HepG2 (cell line): ENCODE data around the gene MYLK. TPM values are rescaled to one million over a fixed set of nuclear protein-coding genes. Genes with fewer than 3 reads are reported as not detected.

Experiments used
- FOXP1 ChIP-seq, 2 experiments: fragments of 450-650 bp in 1 of 2; IDR thresholded peaks; 2 replicates each; pipeline ENCODE4 v1.6.1; 2017 to 2018; ENCODE audit warnings: antibody characterized with exemption in 1 of 2
- GATAD2A ChIP-seq: IDR thresholded peaks from 2 replicates; pipeline ENCODE4 v1.6.1; 2016
- KDM4B ChIP-seq: sonication (generic); formaldehyde crosslinking; IDR thresholded peaks from 2 replicates; pipeline ENCODE4 v1.4.0; 2020; ENCODE audit warnings: missing genetic modification reagents
- MAZ ChIP-seq, 2 experiments: sonication (generic) in 1 of 2; formaldehyde crosslinking in 1 of 2; IDR thresholded peaks; 2 replicates each; pipeline versions ENCODE4 v1.5.0 to v1.6.1; 2012 to 2020; ENCODE audit warnings: low read depth in 2 of 2, mild to moderate bottlenecking in 2 of 2, borderline replicate concordance in 1 of 2, improper control_type of control experiment in 1 of 2, low read length in 1 of 2, missing genetic modification reagents in 1 of 2, moderate library complexity in 1 of 2
- MBD4 ChIP-seq: IDR thresholded peaks from 2 replicates; pipeline ENCODE4 v1.6.1; 2012; ENCODE audit warnings: low read length, inconsistent platforms, borderline replicate concordance
- MYNN ChIP-seq: sonication (generic); formaldehyde crosslinking; IDR thresholded peaks from 2 replicates; pipeline ENCODE4 v1.4.0; 2020; ENCODE audit warnings: mild to moderate bottlenecking, low read depth, missing genetic modification reagents
- NRL ChIP-seq: sonication (generic); formaldehyde crosslinking; IDR thresholded peaks from 2 replicates; pipeline ENCODE4 v1.5.0; 2020; ENCODE audit warnings: missing genetic modification reagents, mild to moderate bottlenecking, moderate library complexity, borderline replicate concordance
- PAF1 ChIP-seq: IDR thresholded peaks from 2 replicates; pipeline ENCODE4 v1.6.1; 2016; ENCODE audit warnings: missing genetic modification reagents, missing compliant biosample characterization
- PAWR ChIP-seq: sonication (generic); formaldehyde crosslinking; IDR thresholded peaks from 2 replicates; pipeline ENCODE4 v1.4.0; 2020; ENCODE audit warnings: missing genetic modification reagents, mild to moderate bottlenecking, borderline replicate concordance
- RFXANK ChIP-seq: IDR thresholded peaks from 2 replicates; pipeline ENCODE4 v1.6.1; 2016
- ZFP90 ChIP-seq: sonication (generic); formaldehyde crosslinking; IDR thresholded peaks from 2 replicates; pipeline ENCODE4 v1.8.0; 2022; ENCODE audit warnings: missing genetic modification reagents, mild to moderate bottlenecking, inconsistent platforms, borderline replicate concordance
- ZNF274 ChIP-seq: sonication (generic); formaldehyde crosslinking; IDR thresholded peaks from 2 replicates; pipeline ENCODE4 v1.5.1; 2020; ENCODE audit warnings: mild to moderate bottlenecking, missing genetic modification reagents
- ZNF33A ChIP-seq: sonication (generic); formaldehyde crosslinking; IDR thresholded peaks from 2 replicates; pipeline ENCODE4 v1.5.1; 2020; ENCODE audit warnings: missing genetic modification reagents, mild to moderate bottlenecking, moderate library complexity, borderline replicate concordance
- ZNF343 ChIP-seq: sonication (generic); formaldehyde crosslinking; IDR thresholded peaks from 2 replicates; pipeline ENCODE4 v1.4.0; 2020; ENCODE audit warnings: mild to moderate bottlenecking, missing genetic modification reagents
- ZNF510 ChIP-seq: sonication (generic); formaldehyde crosslinking; IDR thresholded peaks from 2 replicates; pipeline ENCODE4 v1.4.0; 2020; ENCODE audit warnings: low read depth, mild to moderate bottlenecking, missing genetic modification reagents
- ZNF672 ChIP-seq: sonication (generic); formaldehyde crosslinking; IDR thresholded peaks from 2 replicates; pipeline ENCODE4 v1.8.1; 2022; ENCODE audit warnings: missing genetic modification reagents
- ZNF703 ChIP-seq: sonication (generic); formaldehyde crosslinking; IDR thresholded peaks from 2 replicates; pipeline ENCODE4 v1.5.1; 2020; ENCODE audit warnings: missing genetic modification reagents, mild to moderate bottlenecking, moderate library complexity, borderline replicate concordance
- ZNF883 ChIP-seq: sonication (generic); formaldehyde crosslinking; IDR thresholded peaks from 2 replicates; pipeline ENCODE4 v1.5.1; 2020; ENCODE audit warnings: mild to moderate bottlenecking, missing genetic modification reagents; ENCODE audit errors: not compliant biosample characterization
- polyA plus RNA-seq, 8 experiments: library from polyadenylated mRNA; depleted of rRNA in 3 of 8; stranded (reverse) in 7 of 8; unstranded in 1 of 8; fragments of >200 nt; fragmentation: Illumina TruSeq in 4 of 8; extraction: Trizol in 4 of 8; gene quantifications; 2 replicates each; pipeline versions ENCODE4 v1.2.1 to v1.2.3, GENCODE V29; 2011 to 2016; ENCODE audit warnings: low read depth in 4 of 8, missing spikeins in 1 of 8, mixed read lengths in 1 of 8; ENCODE audit not compliant: insufficient read depth in 1 of 8
- total RNA-seq, 5 experiments: library from RNA; depleted of rRNA; stranded (reverse); fragments of >200 nt; fragmentation: Illumina TruSeq; extraction: Trizol; gene quantifications; 2 replicates each; pipeline ENCODE4 v1.2.3, GENCODE V29; 2016; ENCODE audit warnings: low read depth in 1 of 5
- TF ChIP-seq, protein P1 (sequence below): sonication (generic); formaldehyde crosslinking; IDR thresholded peaks from 2 replicates; pipeline ENCODE4 v1.4.0; 2020; ENCODE audit warnings: mild to moderate bottlenecking, missing genetic modification reagents
- TF ChIP-seq, protein P2 (sequence below): sonication (generic); formaldehyde crosslinking; IDR thresholded peaks from 2 replicates; pipeline ENCODE4 v1.8.0; 2022; ENCODE audit warnings: missing genetic modification reagents, mild to moderate bottlenecking, borderline replicate concordance
- TF ChIP-seq, protein P3 (sequence below): sonication (generic); formaldehyde crosslinking; IDR thresholded peaks from 2 replicates; pipeline ENCODE4 v1.4.0; 2020; ENCODE audit warnings: low read depth, mild to moderate bottlenecking, missing genetic modification reagents
- TF ChIP-seq, protein P4 (sequence below): sonication (generic); formaldehyde crosslinking; IDR thresholded peaks from 2 replicates; pipeline ENCODE4 v1.5.0; 2020; ENCODE audit warnings: missing genetic modification reagents
- TF ChIP-seq, protein P5 (sequence below): sonication (generic); formaldehyde crosslinking; IDR thresholded peaks from 2 replicates; pipeline ENCODE4 v1.8.1; 2023; ENCODE audit warnings: missing genetic modification reagents, mild to moderate bottlenecking, borderline replicate concordance

Gene MYLK
- total and polyA plus RNA-seq, 2 of the 13 experiments (the other 11 are each of a cell fraction or from before 2014, with no cell fraction given), result 10.6 to 34.9 TPM

DNA sequence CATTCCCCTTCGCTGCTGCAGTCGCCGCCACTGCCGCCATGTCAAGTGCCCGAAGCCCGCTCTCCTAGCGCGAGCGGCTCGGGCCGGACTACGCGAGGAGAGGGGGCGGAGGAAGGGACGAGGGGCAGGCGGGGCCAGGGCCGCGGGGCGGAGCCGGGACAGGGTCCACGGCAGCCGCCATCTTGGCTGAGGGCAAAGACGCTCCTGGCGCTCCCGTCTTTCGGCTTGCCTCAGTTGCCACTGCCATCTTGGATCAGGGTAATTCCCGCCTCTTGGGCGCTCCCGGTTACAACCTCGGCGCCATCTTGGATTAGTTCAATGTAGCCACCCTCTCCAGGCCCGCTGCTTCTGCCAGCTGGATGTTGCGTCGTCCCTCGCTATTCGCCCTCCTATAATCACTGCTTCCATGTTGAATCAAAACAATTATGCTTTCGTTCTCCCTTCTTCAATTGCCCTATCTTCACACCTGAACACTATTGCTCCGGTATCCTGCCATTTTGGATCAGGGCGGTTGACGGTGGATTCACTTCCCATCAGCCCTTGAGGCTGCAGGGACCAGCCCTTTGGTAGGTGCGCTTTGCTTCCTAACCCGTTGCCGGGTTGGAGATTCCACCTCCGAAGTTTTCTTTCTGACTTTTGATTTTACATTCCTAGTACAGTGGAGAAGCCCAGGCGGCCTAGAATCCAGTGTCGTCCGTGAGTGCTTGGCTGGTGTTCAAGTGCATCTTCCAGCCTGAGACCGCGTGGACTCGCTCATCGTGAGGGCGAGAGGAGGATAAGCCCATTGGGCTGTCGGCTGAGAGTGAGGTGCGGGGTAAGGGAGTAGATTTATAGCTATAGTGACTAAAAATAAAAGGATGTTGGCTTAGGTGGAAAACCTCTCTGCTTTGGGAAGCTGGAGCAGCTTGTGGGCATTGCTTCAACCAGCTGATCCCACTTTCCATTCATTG, 298.9 kb downstream of the MYLK start, which contains the start of gene HACD2 (continued):
- TF ChIP-seq, protein P1, sequence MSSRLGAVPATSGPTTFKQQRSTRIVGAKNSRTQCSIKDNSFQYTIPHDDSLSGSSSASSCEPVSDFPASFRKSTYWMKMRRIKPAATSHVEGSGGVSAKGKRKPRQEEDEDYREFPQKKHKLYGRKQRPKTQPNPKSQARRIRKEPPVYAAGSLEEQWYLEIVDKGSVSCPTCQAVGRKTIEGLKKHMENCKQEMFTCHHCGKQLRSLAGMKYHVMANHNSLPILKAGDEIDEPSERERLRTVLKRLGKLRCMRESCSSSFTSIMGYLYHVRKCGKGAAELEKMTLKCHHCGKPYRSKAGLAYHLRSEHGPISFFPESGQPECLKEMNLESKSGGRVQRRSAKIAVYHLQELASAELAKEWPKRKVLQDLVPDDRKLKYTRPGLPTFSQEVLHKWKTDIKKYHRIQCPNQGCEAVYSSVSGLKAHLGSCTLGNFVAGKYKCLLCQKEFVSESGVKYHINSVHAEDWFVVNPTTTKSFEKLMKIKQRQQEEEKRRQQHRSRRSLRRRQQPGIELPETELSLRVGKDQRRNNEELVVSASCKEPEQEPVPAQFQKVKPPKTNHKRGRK, result no peak
- TF ChIP-seq ZNF703 (CRISPR knock-in tag) (no peak), ZNF672 (no peak), NRL (CRISPR knock-in tag) (no peak), MAZ (IDR thresholded peaks at IDR 0.05; ENCODE audit: borderline replicate concordance, low read depth, low read length) (peak; percentile 74), MAZ (CRISPR knock-in tag; IDR thresholded peaks at IDR 0.05; ENCODE audit: low read depth) (peak; percentile 73), MBD4 (no peak), KDM4B (CRISPR knock-in tag) (no peak), ZNF33A (CRISPR knock-in tag) (no peak), PAF1 (CRISPR knock-in tag) (no peak), ZNF274 (CRISPR knock-in tag) (no peak), MYNN (no peak), ZNF883 (CRISPR knock-in tag) (peak; percentile 7), PAWR (no peak), FOXP1 (IDR thresholded peaks at IDR 0.05) (no peak), FOXP1 (CRISPR knock-in tag; IDR thresholded peaks at IDR 0.05) (no peak), ZFP90 (no peak; the same call in 1 of the 2 replicates), ZNF510 (CRISPR knock-in tag) (no peak), ZNF343 (CRISPR knock-in tag) (0 out of 2 replicates have a peak, but pooled peaks have one; percentile 22), GATAD2A (peak; percentile 33; the same call in 1 of the 2 replicates), RFXANK (CRISPR knock-in tag) (0 out of 2 replicates have a peak, but pooled peaks have one; percentile 22)
- TF ChIP-seq, protein P2, sequence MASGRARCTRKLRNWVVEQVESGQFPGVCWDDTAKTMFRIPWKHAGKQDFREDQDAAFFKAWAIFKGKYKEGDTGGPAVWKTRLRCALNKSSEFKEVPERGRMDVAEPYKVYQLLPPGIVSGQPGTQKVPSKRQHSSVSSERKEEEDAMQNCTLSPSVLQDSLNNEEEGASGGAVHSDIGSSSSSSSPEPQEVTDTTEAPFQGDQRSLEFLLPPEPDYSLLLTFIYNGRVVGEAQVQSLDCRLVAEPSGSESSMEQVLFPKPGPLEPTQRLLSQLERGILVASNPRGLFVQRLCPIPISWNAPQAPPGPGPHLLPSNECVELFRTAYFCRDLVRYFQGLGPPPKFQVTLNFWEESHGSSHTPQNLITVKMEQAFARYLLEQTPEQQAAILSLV, result no peak
- TF ChIP-seq, protein P3, sequence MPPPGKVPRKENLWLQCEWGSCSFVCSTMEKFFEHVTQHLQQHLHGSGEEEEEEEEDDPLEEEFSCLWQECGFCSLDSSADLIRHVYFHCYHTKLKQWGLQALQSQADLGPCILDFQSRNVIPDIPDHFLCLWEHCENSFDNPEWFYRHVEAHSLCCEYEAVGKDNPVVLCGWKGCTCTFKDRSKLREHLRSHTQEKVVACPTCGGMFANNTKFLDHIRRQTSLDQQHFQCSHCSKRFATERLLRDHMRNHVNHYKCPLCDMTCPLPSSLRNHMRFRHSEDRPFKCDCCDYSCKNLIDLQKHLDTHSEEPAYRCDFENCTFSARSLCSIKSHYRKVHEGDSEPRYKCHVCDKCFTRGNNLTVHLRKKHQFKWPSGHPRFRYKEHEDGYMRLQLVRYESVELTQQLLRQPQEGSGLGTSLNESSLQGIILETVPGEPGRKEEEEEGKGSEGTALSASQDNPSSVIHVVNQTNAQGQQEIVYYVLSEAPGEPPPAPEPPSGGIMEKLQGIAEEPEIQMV (CRISPR knock-in tag), result no peak
- TF ChIP-seq, protein P4, sequence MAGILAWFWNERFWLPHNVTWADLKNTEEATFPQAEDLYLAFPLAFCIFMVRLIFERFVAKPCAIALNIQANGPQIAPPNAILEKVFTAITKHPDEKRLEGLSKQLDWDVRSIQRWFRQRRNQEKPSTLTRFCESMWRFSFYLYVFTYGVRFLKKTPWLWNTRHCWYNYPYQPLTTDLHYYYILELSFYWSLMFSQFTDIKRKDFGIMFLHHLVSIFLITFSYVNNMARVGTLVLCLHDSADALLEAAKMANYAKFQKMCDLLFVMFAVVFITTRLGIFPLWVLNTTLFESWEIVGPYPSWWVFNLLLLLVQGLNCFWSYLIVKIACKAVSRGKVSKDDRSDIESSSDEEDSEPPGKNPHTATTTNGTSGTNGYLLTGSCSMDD (CRISPR knock-in tag), result no peak
- TF ChIP-seq, protein P5, sequence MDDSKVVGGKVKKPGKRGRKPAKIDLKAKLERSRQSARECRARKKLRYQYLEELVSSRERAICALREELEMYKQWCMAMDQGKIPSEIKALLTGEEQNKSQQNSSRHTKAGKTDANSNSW (CRISPR knock-in tag), result no peak
